Endothelial cell of umbilical vein (primary cell): ENCODE data around the gene LRSAM1. TPM values are rescaled to one million over a fixed set of nuclear protein-coding genes. Genes with fewer than 3 reads are reported as not detected.
A peak's percentile ranks its signal among the peaks of the same experiment; 100 is the strongest.

ENCODE experiments used
- BruUV-seq: library from RNA; stranded (reverse); fragments of 400-500 nt; replicated peaks from 2 replicates; lab custom pipeline; 2021; lab: Mats Ljungman, UMichigan
- CTCF ChIA-PET: fragments of 300-600, 350-600 bp; sonication (Branson Sonifier 250); formaldehyde crosslinking; loops from one replicate; lab custom pipeline; 2021; ENCODE audit warnings: antibody characterized with exemption, inconsistent platforms; lab: Charles Lee
- POLR2A ChIA-PET: fragments of 300-600, 350-600 bp; sonication (Branson Sonifier 250); formaldehyde crosslinking; loops from one replicate; lab custom pipeline; 2021; ENCODE audit warnings: antibody characterized with exemption, inconsistent platforms; lab: Charles Lee
- DNase-seq: peaks from one replicate; pipeline ENCODE4 v3.0.0-alpha.2; 2011; ENCODE audit warnings: low read depth, low spot score
- FAIRE-seq: peaks from 2 replicates; lab custom pipeline; 2011; peaks lifted over from hg19 to GRCh38; lab: Jason Lieb, UNC
- H2AFZ ChIP-seq: 2 replicates; pipeline ENCODE4 v1.6.0; 2012; ENCODE audit warnings: low read depth, low read length, control low read depth, inconsistent platforms
- H3K27ac ChIP-seq: 2 replicates; pipeline ENCODE4 v1.5.1; 2011; ENCODE audit warnings: low read depth, mild to moderate bottlenecking, control low read depth, low read length, moderate library complexity; ENCODE audit not compliant: insufficient read depth
- H3K27me3 ChIP-seq, 2 experiments: 2 replicates each; pipeline versions ENCODE4 v1.6.0 to v1.6.1; 2011; ENCODE audit warnings: low read length in 2 of 2, mixed read lengths in 1 of 2; ENCODE audit not compliant: control insufficient read depth in 2 of 2, insufficient read depth in 2 of 2
- H3K36me3 ChIP-seq, 2 experiments: 2 replicates in 1 of 2; 3 replicates in 1 of 2; pipeline ENCODE4 v1.5.1; 2011; ENCODE audit warnings: low read length in 2 of 2, mild to moderate bottlenecking in 1 of 2, moderate library complexity in 1 of 2; ENCODE audit not compliant: control insufficient read depth in 2 of 2, insufficient read depth in 2 of 2; ENCODE audit errors: extremely low read depth in 1 of 2
- H3K4me1 ChIP-seq: 3 replicates; pipeline ENCODE4 v1.5.1; 2011; ENCODE audit warnings: mild to moderate bottlenecking, low read length; ENCODE audit not compliant: control insufficient read depth, insufficient read depth; ENCODE audit errors: extremely low read depth
- H3K4me2 ChIP-seq: 2 replicates; pipeline ENCODE4 v1.6.1; 2011; ENCODE audit warnings: low read length, control low read depth, mixed read lengths; ENCODE audit not compliant: insufficient read depth
- H3K4me3 ChIP-seq, 3 experiments: fragments of 200-600 bp in 1 of 3; sonication (generic), shearing (Covaris generic) in 1 of 3; replicated peaks in 1 of 3; 2 replicates each; pipeline ENCODE4 v1.5.1; 2011 to 2016; ENCODE audit warnings: control low read depth in 3 of 3, low read length in 3 of 3, mild to moderate bottlenecking in 2 of 3, inconsistent platforms in 1 of 3, low read depth in 1 of 3, moderate library complexity in 1 of 3; ENCODE audit not compliant: insufficient read depth in 1 of 3
- H3K79me2 ChIP-seq: 2 replicates; pipeline ENCODE4 v1.6.0; 2012; ENCODE audit warnings: low read length, inconsistent platforms; ENCODE audit not compliant: control insufficient read depth, insufficient read depth
- H3K9ac ChIP-seq: replicated peaks from 2 replicates; pipeline ENCODE3; 2011; ENCODE audit warnings: low read length, control low read depth; ENCODE audit not compliant: insufficient read depth; ENCODE audit errors: extremely low read depth
- H3K9me1 ChIP-seq: replicated peaks from 3 replicates; pipeline ENCODE4 v1.6.0; 2011; ENCODE audit warnings: mild to moderate bottlenecking, low read length; ENCODE audit not compliant: control insufficient read depth, insufficient read depth; ENCODE audit errors: extremely low read depth
- H3K9me3 ChIP-seq: replicated peaks from 2 replicates; pipeline ENCODE4 v1.5.1; 2012; ENCODE audit warnings: low read length, inconsistent platforms; ENCODE audit not compliant: control insufficient read depth, insufficient read depth
- H4K20me1 ChIP-seq: replicated peaks from 2 replicates; pipeline ENCODE3; 2011; ENCODE audit warnings: mild to moderate bottlenecking, low read length; ENCODE audit not compliant: control insufficient read depth, insufficient read depth; ENCODE audit errors: extremely low read depth
- EZH2 ChIP-seq: IDR thresholded peaks from 2 replicates; pipeline ENCODE4 v1.6.1; 2012; ENCODE audit warnings: borderline replicate concordance, low read depth, mild to moderate bottlenecking, moderate library complexity, low read length, inconsistent platforms; ENCODE audit not compliant: severe bottlenecking
- FOS ChIP-seq: IDR thresholded peaks from 2 replicates; pipeline ENCODE4 v1.6.1; 2011; ENCODE audit warnings: mild to moderate bottlenecking, low read length, moderate library complexity, borderline replicate concordance; ENCODE audit not compliant: insufficient read depth
- GATA2 ChIP-seq: IDR thresholded peaks from 2 replicates; pipeline ENCODE4 v1.7.0; 2011; ENCODE audit warnings: low read depth, mild to moderate bottlenecking, moderate library complexity, mixed read lengths, low read length; ENCODE audit not compliant: insufficient read length, insufficient read depth
- JUN ChIP-seq: IDR thresholded peaks from 2 replicates; pipeline ENCODE4 v1.6.1; 2011; ENCODE audit warnings: borderline replicate concordance, low read depth; ENCODE audit not compliant: insufficient read length, insufficient read depth
- MYC ChIP-seq: IDR thresholded peaks from one replicate; pipeline ENCODE4 v1.6.1; 2011; ENCODE audit warnings: mild to moderate bottlenecking, low read depth, low read length
- POLR2A ChIP-seq: IDR thresholded peaks from 2 replicates; pipeline ENCODE4 v1.6.1; 2012; ENCODE audit warnings: low read depth, mild to moderate bottlenecking, control low read depth, low read length
- POLR2AphosphoS5 ChIP-seq: IDR thresholded peaks from 2 replicates; pipeline ENCODE4 v1.6.1; 2012; ENCODE audit warnings: low read depth, mild to moderate bottlenecking, control low read depth, low read length, moderate library complexity; ENCODE audit not compliant: insufficient read depth
- dilution Hi-C: fragments of 300-500 bp; cut with MboI; formaldehyde crosslinking; loops from one replicate; pipeline ENCODE4 v1.15.0; 2019; ENCODE audit warnings: low sequenced_read_pairs; ENCODE audit not compliant: extremely low pct_ligation_motif_present
- intact Hi-C: fragments of 100-400 bp; cut with micrococcal nuclease; formaldehyde crosslinking; loops from one replicate; pipeline ENCODE4 v1.10.0; 2022
- polyA plus RNA-seq, 4 experiments: library from polyadenylated mRNA; depleted of rRNA in 3 of 4; stranded (reverse) in 3 of 4; unstranded in 1 of 4; fragments of >200 nt; gene quantifications; 2 replicates each; pipeline versions ENCODE4 v1.2.1 to v1.2.3, GENCODE V29; 2011 to 2012; ENCODE audit warnings: missing spikeins in 1 of 4
- total RNA-seq: library from RNA; stranded (reverse); gene quantifications from 2 replicates; pipeline ENCODE4 v1.2.3, GENCODE V29; 2021
- TF ChIP-seq, protein P1 (sequence below), 2 donors: IDR thresholded peaks; 1 replicate in 1 of 2; 2 replicates in 1 of 2; pipeline ENCODE4 v1.5.1; 2011; ENCODE audit warnings: low read length in 2 of 2, mild to moderate bottlenecking in 2 of 2, moderate library complexity in 2 of 2, control low read depth in 1 of 2, inconsistent platforms in 1 of 2, low read depth in 1 of 2; ENCODE audit not compliant: insufficient read depth in 1 of 2; ENCODE audit errors: extremely low read depth in 1 of 2
- TF ChIP-seq, protein P2 (sequence below): IDR thresholded peaks from 2 replicates; pipeline ENCODE4 v1.6.1; 2011; ENCODE audit not compliant: insufficient read depth, insufficient read length

The LRSAM1 gene
- total and polyA plus RNA-seq, 2 donors (not counting 3 experiments of a cell fraction or from before 2014, with no cell fraction given): 10.8 to 18.9 TPM

DNA sequence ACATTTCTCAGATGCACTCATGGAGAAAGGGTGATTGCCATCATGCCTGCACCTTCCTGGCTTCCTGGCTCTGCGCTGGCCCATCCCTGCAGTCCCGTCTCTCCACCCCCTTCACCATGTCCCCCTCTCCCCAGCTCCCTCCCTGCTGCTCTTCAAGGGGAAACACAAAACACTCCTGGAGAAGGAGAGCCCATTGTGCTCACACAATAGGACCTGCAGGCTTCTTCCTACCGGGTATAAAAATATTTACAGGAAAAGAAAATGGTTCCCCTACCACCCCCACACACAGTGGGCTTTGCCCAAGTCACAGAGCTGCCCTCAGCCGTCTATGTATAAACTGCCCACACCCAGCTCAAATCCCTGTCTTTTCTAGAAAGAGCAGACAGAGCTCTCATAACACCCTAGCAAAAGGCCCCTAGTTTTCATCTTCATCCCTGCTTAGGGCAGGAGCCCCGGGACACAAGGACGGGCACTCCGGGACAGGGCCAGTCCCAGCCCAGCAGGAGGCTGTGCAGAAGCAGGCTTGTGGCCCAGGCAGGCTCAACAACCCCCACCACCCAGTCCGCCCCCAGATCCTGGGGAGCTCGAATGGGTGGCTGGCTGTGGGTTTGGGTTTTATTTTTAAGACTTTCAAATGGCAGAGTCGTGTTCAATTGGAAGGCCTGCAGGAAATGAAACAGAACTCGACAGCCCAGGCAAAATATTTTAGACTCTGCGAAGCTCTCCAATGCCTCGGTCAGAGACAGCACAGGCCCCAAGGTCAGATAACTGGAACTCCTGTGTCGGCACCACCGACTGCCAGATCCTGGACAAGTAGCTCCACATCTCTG lies 77.3 kb downstream of the LRSAM1 start:
- Histone ChIP-seq H3K79me2 (peaks cover 49% of the 10 kb centered on the region), H2AFZ (no peak overlapping the region), H4K20me1 (no peaks in the 10 kb centered on the region), H3K9ac (no peak overlapping the region), H3K4me3 (no peak overlapping the region), H3K4me2 (no peak overlapping the region), H3K27ac (peak overlapping the region; percentile 63), H3K36me3 (peaks cover 19 to 21% of the 10 kb centered on the region in 2 experiments), H3K9me1 (no peaks in the 10 kb centered on the region), H3K9me3 (no peaks in the 10 kb centered on the region), H3K27me3 (no peaks in the 10 kb centered on the region), H3K4me1 (peaks cover 32% of the 10 kb centered on the region)
- FAIRE-seq (peak; percentile 80), DNase-seq (peak; percentile 88)
- intact Hi-C loops (loop anchor here (1.0 to 10.0 kb wide), 3 partner anchors 9 to 386 kb away; partner anchors contain the start of gene ST6GALNAC4), dilution Hi-C loops (no loop called here)
- CTCF ChIA-PET: interaction anchor here (0.7 to 2.3 kb wide), 14 partner anchors 9 to 402 kb away, joined by 3 to 9 read pairs (median 3); partner anchors contain the start of genes PIP5KL1 and TOR2A
- POLR2A ChIA-PET: no interaction called here
- no peak for TF ChIP-seq POLR2AphosphoS5
- no peak for TF ChIP-seq MYC
- no peak for TF ChIP-seq GATA2
- TF ChIP-seq JUN: no peak
- TF ChIP-seq, protein P1, sequence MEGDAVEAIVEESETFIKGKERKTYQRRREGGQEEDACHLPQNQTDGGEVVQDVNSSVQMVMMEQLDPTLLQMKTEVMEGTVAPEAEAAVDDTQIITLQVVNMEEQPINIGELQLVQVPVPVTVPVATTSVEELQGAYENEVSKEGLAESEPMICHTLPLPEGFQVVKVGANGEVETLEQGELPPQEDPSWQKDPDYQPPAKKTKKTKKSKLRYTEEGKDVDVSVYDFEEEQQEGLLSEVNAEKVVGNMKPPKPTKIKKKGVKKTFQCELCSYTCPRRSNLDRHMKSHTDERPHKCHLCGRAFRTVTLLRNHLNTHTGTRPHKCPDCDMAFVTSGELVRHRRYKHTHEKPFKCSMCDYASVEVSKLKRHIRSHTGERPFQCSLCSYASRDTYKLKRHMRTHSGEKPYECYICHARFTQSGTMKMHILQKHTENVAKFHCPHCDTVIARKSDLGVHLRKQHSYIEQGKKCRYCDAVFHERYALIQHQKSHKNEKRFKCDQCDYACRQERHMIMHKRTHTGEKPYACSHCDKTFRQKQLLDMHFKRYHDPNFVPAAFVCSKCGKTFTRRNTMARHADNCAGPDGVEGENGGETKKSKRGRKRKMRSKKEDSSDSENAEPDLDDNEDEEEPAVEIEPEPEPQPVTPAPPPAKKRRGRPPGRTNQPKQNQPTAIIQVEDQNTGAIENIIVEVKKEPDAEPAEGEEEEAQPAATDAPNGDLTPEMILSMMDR (IDR thresholded peaks at IDR 0.05; ENCODE audit: extremely low read depth in 1 of 2, insufficient read depth in 1 of 2, low read depth in 1 of 2, low read length in 2 of 2): no peak
- TF ChIP-seq, protein P2, sequence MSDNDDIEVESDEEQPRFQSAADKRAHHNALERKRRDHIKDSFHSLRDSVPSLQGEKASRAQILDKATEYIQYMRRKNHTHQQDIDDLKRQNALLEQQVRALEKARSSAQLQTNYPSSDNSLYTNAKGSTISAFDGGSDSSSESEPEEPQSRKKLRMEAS: no peak
- TF ChIP-seq EZH2: no peak
- TF ChIP-seq POLR2A: no peak
- TF ChIP-seq FOS: no peak
- BruUV-seq: no TSS peak
